ENCODE data around the gene PTTG1IP.

Gene PTTG1IP

DNA sequence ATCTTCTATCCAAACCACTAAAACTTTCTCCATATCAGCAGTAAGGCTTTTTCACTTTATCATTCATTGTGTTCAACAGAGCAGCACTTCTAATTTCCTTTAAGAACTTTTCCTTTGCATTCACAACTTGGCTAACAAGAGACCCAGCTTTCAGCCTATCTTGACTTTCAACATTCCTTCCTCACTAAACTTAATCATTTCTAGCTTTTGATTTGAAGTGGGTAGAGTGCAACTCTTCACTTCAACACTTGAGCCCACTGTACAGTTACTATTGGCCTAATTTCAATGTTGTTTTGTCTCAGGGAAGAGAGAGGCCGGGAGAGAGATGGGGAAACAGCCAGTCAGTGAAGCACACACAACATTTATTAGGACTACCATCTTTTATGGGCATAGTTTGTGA, 73.8 kb downstream of the PTTG1IP start:
- DNase-seq: no peak
